Measurements from ENCODE around the gene TBC1D25.

The TBC1D25 gene

DNA sequence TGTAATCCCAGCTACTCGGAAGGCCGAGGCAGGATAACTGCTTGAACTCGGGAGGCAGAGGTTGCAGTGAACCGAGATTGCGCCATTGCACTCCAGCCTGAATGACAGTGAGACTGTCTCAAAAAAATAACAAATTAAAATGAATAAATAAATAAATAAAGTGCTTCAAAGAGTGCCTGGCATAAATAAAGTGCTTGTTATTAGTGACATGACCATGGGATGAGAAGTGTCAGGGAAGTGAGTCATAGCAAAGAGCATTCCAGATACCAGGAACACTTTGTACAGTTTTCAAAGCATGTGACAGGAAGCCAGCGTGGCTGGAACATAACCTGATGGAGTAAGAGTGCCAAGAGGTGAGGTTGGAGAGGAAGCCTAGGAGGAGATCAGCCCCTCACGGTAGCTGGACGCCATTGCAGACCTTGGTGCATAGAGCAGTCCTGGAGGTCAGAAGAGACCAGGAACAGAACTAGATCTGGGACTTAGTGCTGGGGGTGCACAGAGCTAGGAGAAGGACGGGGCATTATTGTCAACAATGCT is 51.8 kb downstream of the TBC1D25 start:
- TF ChIP-seq, protein P1, sequence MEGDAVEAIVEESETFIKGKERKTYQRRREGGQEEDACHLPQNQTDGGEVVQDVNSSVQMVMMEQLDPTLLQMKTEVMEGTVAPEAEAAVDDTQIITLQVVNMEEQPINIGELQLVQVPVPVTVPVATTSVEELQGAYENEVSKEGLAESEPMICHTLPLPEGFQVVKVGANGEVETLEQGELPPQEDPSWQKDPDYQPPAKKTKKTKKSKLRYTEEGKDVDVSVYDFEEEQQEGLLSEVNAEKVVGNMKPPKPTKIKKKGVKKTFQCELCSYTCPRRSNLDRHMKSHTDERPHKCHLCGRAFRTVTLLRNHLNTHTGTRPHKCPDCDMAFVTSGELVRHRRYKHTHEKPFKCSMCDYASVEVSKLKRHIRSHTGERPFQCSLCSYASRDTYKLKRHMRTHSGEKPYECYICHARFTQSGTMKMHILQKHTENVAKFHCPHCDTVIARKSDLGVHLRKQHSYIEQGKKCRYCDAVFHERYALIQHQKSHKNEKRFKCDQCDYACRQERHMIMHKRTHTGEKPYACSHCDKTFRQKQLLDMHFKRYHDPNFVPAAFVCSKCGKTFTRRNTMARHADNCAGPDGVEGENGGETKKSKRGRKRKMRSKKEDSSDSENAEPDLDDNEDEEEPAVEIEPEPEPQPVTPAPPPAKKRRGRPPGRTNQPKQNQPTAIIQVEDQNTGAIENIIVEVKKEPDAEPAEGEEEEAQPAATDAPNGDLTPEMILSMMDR (IDR thresholded peaks at IDR 0.05; ENCODE audit: low read length), result no peak
- no peak for TF ChIP-seq EZH2 (IDR thresholded peaks at IDR 0.05; ENCODE audit: borderline replicate concordance, low read length)
- no peak overlapping the region for H3K9ac ChIP-seq (ENCODE audit: low read length)
- H3K4me3 ChIP-seq (ENCODE audit: low read depth, low read length, poor library complexity, severe bottlenecking), result no peak overlapping the region
- no peaks in the 10 kb centered on the region for H3K9me3 ChIP-seq (ENCODE audit: low read length)
- no peaks in the 10 kb centered on the region for H3K36me3 ChIP-seq (ENCODE audit: insufficient read depth, low read length)
- H4K20me1 ChIP-seq (ENCODE audit: insufficient read depth, low read length), result no peaks in the 10 kb centered on the region
- no peaks in the 10 kb centered on the region for H3F3A ChIP-seq (ENCODE audit: insufficient read depth, low read length)
- H3K4me2 ChIP-seq (ENCODE audit: low read length), result no peak overlapping the region
- no peaks in the 10 kb centered on the region for H3K4me1 ChIP-seq (ENCODE audit: insufficient read depth, low read length, severe bottlenecking)
- H3K79me2 ChIP-seq (ENCODE audit: insufficient read depth, low read length), result no peaks in the 10 kb centered on the region
- no peaks in the 10 kb centered on the region for H3K27me3 ChIP-seq (ENCODE audit: insufficient read depth, low read length)
- H3K27ac ChIP-seq (ENCODE audit: low read depth, low read length, poor library complexity, severe bottlenecking), result no peak overlapping the region
- H3K9me2 ChIP-seq (ENCODE audit: low read depth, low read length), result no peaks in the 10 kb centered on the region
- no peak overlapping the region for H2AFZ ChIP-seq (ENCODE audit: low read length)

DNA sequence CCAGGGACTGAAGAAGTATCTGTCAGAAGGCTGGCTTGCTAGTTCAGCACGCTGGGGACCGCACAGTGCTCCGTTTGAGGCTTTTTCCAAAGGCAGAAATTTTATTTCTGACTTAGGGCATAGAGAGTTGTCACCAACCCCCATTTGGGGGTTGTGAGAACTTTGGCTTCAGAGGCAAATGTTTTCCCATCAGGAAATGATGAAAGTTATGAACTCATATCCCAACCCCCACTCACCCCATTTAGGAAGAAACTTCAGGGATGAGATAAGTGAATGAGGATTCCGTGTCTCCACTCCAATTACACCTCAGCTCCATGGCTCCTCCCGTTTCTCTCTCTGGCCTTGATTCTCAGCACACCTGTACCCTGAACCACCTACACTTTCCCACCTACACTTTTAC is 53.5 kb downstream of the TBC1D25 start:
- Histone ChIP-seq H3K4me2 (ENCODE audit: low read length) (no peak overlapping the region), H3K79me2 (ENCODE audit: insufficient read depth, low read length) (no peaks in the 10 kb centered on the region), H4K20me1 (ENCODE audit: insufficient read depth, low read length) (no peaks in the 10 kb centered on the region), H3K4me1 (ENCODE audit: insufficient read depth, low read length, severe bottlenecking) (no peaks in the 10 kb centered on the region), H3K9ac (ENCODE audit: low read length) (no peak overlapping the region), H2AFZ (ENCODE audit: low read length) (no peak overlapping the region), H3K4me3 (ENCODE audit: low read depth, low read length, poor library complexity, severe bottlenecking) (no peak overlapping the region), H3F3A (ENCODE audit: insufficient read depth, low read length) (no peaks in the 10 kb centered on the region), H3K9me2 (ENCODE audit: low read depth, low read length) (no peaks in the 10 kb centered on the region), H3K9me3 (ENCODE audit: low read length) (no peaks in the 10 kb centered on the region), H3K27me3 (ENCODE audit: insufficient read depth, low read length) (no peaks in the 10 kb centered on the region), H3K27ac (ENCODE audit: low read depth, low read length, poor library complexity, severe bottlenecking) (no peak overlapping the region), H3K36me3 (ENCODE audit: insufficient read depth, low read length) (no peaks in the 10 kb centered on the region)
- TF ChIP-seq, protein P1 (IDR thresholded peaks at IDR 0.05; ENCODE audit: low read length), result no peak
- TF ChIP-seq EZH2 (IDR thresholded peaks at IDR 0.05; ENCODE audit: borderline replicate concordance, low read length), result no peak

DNA sequence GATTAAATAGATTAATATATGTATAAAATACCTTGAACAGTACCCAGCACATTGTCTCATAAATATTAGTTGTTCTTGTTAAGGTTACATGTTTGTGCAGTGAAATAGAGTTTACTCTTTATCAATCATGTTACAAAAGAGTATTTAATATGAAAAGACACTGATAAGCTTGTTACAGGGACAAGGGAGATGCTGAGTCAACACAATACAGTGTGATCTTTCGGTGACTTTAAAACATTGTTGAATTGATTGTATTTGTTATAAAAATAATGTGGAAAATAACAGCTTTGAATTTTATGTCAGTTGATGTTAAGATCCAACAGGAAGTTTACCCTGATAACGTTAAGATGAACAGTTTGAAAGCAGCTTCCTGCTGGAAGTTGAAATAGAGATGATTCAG is 56.4 kb downstream of the TBC1D25 start:
- no peaks in the 10 kb centered on the region for H3K79me2 ChIP-seq (ENCODE audit: insufficient read depth, low read length)

More for the DNA sequence above, 56.4 kb downstream of the TBC1D25 start:
- no peak overlapping the region for H3K9ac ChIP-seq (ENCODE audit: low read length)
- H3K9me2 ChIP-seq (ENCODE audit: low read depth, low read length), result no peaks in the 10 kb centered on the region
- H4K20me1 ChIP-seq (ENCODE audit: insufficient read depth, low read length), result no peaks in the 10 kb centered on the region
- H3K36me3 ChIP-seq (ENCODE audit: insufficient read depth, low read length), result no peaks in the 10 kb centered on the region
- H3F3A ChIP-seq (ENCODE audit: insufficient read depth, low read length), result no peaks in the 10 kb centered on the region
- no peak overlapping the region for H3K27ac ChIP-seq (ENCODE audit: low read depth, low read length, poor library complexity, severe bottlenecking)
- no peak overlapping the region for H3K4me2 ChIP-seq (ENCODE audit: low read length)
- no peak overlapping the region for H2AFZ ChIP-seq (ENCODE audit: low read length)
- no peak overlapping the region for H3K4me3 ChIP-seq (ENCODE audit: low read depth, low read length, poor library complexity, severe bottlenecking)
- H3K4me1 ChIP-seq (ENCODE audit: insufficient read depth, low read length, severe bottlenecking), result peaks cover 7% of the 10 kb centered on the region
- no peaks in the 10 kb centered on the region for H3K27me3 ChIP-seq (ENCODE audit: insufficient read depth, low read length)
- TF ChIP-seq, protein P1 (IDR thresholded peaks at IDR 0.05; ENCODE audit: low read length), result no peak
- TF ChIP-seq EZH2 (IDR thresholded peaks at IDR 0.05; ENCODE audit: borderline replicate concordance, low read length), result no peak
- H3K9me3 ChIP-seq (ENCODE audit: low read length), result no peaks in the 10 kb centered on the region
